ENCODE results near the gene LYG1. TPM values are rescaled to one million over a fixed set of nuclear protein-coding genes. Genes with fewer than 3 reads are reported as not detected.

The LYG1 gene
- total and polyA plus RNA-seq, 8 donors: 0.93 to 3.6 (median 2.4) TPM

DNA sequence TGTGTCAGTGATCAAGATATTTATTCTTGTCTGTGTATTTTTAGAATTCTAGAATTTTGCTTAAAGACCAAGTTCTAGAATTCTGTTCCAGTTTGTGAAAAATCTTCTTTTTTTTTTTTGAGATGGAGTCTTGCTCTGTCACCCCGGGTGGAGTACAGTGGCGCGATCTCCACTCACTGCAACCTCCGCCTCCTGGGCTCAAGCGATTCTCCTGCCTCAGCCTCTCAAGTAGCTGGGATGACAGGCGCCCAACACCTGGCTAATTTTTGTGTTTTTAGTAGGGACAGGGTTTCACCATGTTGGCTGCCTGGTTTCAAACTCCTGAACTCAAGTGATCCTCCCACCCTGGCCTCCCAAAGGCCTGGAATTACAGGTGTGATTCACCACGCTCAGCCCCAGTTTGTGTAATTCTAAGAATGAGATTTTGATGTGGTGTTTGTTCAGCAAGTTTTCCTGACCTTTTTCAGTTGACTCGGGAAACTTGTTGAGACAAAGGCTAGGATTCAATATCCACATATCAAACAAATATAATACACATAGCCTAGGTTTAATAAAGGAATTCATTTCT is 39.8 kb upstream of the LYG1 start:
- Histone ChIP-seq H3K27me3 (no peaks in the 10 kb centered on the region), H3K27ac (no peak overlapping the region), H3K4me3 (no peak overlapping the region), H3K36me3 (no peaks in the 10 kb centered on the region), H3K4me1 (peaks cover 6 to 25% of the 10 kb centered on the region in 2 donors), H3K9me3 (no peaks in the 10 kb centered on the region)
- TF ChIP-seq, protein P1, sequence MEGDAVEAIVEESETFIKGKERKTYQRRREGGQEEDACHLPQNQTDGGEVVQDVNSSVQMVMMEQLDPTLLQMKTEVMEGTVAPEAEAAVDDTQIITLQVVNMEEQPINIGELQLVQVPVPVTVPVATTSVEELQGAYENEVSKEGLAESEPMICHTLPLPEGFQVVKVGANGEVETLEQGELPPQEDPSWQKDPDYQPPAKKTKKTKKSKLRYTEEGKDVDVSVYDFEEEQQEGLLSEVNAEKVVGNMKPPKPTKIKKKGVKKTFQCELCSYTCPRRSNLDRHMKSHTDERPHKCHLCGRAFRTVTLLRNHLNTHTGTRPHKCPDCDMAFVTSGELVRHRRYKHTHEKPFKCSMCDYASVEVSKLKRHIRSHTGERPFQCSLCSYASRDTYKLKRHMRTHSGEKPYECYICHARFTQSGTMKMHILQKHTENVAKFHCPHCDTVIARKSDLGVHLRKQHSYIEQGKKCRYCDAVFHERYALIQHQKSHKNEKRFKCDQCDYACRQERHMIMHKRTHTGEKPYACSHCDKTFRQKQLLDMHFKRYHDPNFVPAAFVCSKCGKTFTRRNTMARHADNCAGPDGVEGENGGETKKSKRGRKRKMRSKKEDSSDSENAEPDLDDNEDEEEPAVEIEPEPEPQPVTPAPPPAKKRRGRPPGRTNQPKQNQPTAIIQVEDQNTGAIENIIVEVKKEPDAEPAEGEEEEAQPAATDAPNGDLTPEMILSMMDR (IDR thresholded peaks at IDR 0.05): no peak
- DNase-seq (no peak), ATAC-seq (no peak)
- intact Hi-C loops (cut with DNase I): no loop called here

DNA sequence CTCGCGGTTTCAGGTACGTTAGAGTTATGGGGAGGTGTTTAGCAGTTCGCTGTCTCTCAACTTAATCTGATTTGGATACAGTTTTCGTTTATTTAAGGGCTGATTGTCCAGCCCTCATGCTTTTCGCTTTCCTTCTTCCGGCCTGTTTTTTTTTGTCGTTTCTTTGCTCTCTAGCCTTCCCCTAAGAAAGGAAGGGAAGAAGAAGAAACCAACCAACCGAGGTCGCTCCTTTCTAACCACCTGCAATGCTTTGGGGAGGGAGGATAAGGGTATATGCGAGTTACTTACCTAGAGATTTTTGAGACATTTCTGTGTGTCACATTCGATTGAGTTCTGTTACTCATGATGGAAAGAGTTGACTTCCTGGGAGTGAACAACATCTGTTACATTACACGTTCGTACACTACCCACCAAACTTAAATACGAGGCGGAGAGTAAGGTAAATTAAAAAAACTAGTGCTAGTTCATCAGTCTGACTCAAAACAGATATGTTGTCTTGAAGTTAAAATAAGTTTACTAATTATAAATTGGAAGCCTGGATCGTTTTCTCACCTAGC is 37.1 kb upstream of the LYG1 start:
- intact Hi-C loops (cut with DNase I): loop anchor here in 1 of 2 donors (10.0 kb wide), 1 partner anchor 153 kb away; the partner anchor contains the start of genes MITD1 and MRPL30
- ATAC-seq (no peak), DNase-seq (no peak)
- Histone ChIP-seq H3K36me3 (no peaks in the 10 kb centered on the region), H3K27me3 (no peaks in the 10 kb centered on the region), H3K9me3 (no peaks in the 10 kb centered on the region), H3K4me1 (peaks cover 16 to 47% of the 10 kb centered on the region in 2 donors), H3K27ac (peak overlapping the region; percentile 88 to 95), H3K4me3 (peak overlapping the region; percentile 66 to 97)
- TF ChIP-seq, protein P1 (IDR thresholded peaks at IDR 0.05): no peak

DNA sequence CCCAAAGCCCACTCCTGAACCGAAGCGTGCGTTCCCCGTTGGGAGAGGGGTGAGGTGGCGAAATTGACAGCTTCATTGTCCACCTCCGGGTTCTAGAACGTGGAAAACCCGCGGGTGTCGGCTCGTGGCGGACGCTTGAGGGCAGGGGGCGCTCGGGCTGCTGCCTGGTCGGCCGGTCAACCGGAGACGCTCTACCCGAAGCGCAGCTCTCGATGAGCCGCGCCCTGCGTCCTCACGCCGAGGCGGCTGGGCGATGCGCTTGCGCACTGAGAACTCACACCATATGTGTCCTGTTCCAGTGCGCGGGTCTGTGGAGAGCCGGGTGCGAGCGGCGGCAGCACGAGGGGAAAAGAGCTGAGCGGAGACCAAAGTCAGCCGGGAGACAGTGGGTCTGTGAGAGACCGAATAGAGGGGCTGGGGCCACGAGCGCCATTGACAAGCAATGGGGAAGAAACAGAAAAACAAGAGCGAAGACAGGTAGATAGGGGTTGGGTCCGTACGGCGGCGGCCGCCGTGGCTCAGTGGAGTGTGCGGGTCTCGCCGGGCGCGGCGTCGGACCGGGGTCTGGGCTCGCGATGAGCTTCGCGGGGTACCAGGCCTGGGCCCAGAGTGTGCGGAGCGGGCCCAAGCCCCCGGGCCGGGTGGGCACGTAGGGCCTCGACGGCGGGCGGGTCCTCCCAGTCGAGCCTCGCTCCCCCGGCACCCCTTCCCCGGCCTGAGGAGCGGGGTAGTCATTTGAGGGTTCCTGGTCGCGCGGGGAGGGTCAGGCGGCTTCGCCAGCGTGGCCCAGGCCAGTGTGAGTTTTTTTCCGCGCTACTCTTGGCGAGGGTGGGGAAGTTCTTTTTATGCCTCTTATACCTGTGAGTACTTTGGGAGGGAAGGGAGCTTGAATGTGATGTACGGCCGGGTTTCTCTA is 36.4 kb upstream of the LYG1 start, which contains the start of gene EIF5B:
EIF5B (plus strand) TSS at position 277 of the 916 bp plus-strand sequence; CDS start at position 443, 166 bp downstream.
- Histone ChIP-seq H3K27me3 (no peaks in the 10 kb centered on the region), H3K27ac (peak within 1 kb of the TSS; percentile 88 to 95), H3K4me1 (peaks cover 16 to 47% of the 10 kb centered on the region in 2 donors), H3K9me3 (no peaks in the 10 kb centered on the region), H3K4me3 (peak within 1 kb of the TSS; percentile 66 to 97), H3K36me3 (peaks cover 0 to 7% of the 10 kb centered on the region in 2 donors)
- intact Hi-C loops (cut with DNase I): loop anchor here in 1 of 2 donors (10.0 kb wide), 1 partner anchor 153 kb away; the partner anchor contains the start of genes MITD1 and MRPL30
- TF ChIP-seq, protein P1 (IDR thresholded peaks at IDR 0.05): peak; percentile 54 to 55
- peak; percentile 94 to 100 (median 98) for DNase-seq
- ATAC-seq: peak; percentile 92

DNA sequence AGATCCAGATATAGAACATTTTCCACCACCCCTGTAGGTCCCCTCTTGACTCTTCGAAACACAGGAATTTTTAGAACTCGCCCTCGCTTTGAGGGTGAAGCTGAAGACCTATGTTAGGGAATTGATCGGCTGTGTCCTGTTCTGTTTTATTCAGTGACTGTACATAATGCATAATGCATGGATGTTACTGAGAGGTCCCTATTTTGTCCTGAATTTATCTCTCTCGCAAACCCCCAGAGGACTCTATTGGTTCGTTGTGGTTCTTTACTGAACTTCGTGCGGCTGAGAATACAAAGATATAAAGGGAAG is 35.8 kb upstream of the LYG1 start:
- peak overlapping the region; percentile 66 to 97 for H3K4me3 ChIP-seq
- ATAC-seq: peak; percentile 0
- intact Hi-C loops (cut with DNase I): loop anchor here in 1 of 2 donors (10.0 kb wide), 1 partner anchor 152 kb away; the partner anchor contains the start of genes MITD1 and MRPL30
- TF ChIP-seq, protein P1 (IDR thresholded peaks at IDR 0.05): no peak
- peaks cover 16 to 47% of the 10 kb centered on the region in 2 donors for H3K4me1 ChIP-seq
- peak overlapping the region; percentile 88 to 95 for H3K27ac ChIP-seq
- H3K9me3 ChIP-seq: no peaks in the 10 kb centered on the region
- no peaks in the 10 kb centered on the region for H3K27me3 ChIP-seq
- H3K36me3 ChIP-seq: peaks cover 0 to 13% of the 10 kb centered on the region in 2 donors
- DNase-seq: no peak
